Activated T-helper 2 cell treated with anti-CD3 and anti-CD28 coated beads, Interferon-gamma antibody, Interleukin-2, Interleukin-4, amounts not matched to agents 10 μg/mL and 5 μg/mL and 100 μg/mL, durations not matched to agents 14 hours and 24 hours and 36 hours (primary cell): ENCODE data around the gene GAGE10. TPM values are rescaled to one million over a fixed set of nuclear protein-coding genes. Genes with fewer than 3 reads are reported as not detected.
"Not testable (repeated sequence)": the region's sequence is repeated elsewhere in the genome, so short reads cannot be mapped to it uniquely, and the experiment has no call there.

Experiments
- DNase-seq: peaks from one replicate; pipeline ENCODE4 v3.0.0; 2021; ENCODE audit warnings: low spot score
- H3K27ac Mint-ChIP-seq: one replicate; pipeline ENCODE4 v1.8.0; 2021; ENCODE audit warnings: mixed read lengths
- H3K27me3 Mint-ChIP-seq: one replicate; pipeline ENCODE4 v1.8.0; 2021; ENCODE audit warnings: low read depth, mixed read lengths
- H3K36me3 Mint-ChIP-seq: one replicate; pipeline ENCODE4 v1.8.0; 2021; ENCODE audit warnings: low read depth, mixed read lengths
- H3K4me1 Mint-ChIP-seq: one replicate; pipeline ENCODE4 v1.8.0; 2021; ENCODE audit warnings: low read depth, mixed read lengths
- H3K4me3 Mint-ChIP-seq: one replicate; pipeline ENCODE4 v1.8.0; 2021; ENCODE audit warnings: low read depth, mild to moderate bottlenecking, moderate library complexity, mixed read lengths
- H3K9me3 Mint-ChIP-seq: one replicate; pipeline ENCODE4 v1.8.0; 2021; ENCODE audit warnings: mixed read lengths
- intact Hi-C: fragments of 100-400 bp; cut with micrococcal nuclease; formaldehyde crosslinking; loops from one replicate; pipeline ENCODE4 v1.15.1; 2023
- total RNA-seq: library from RNA; stranded (reverse); gene quantifications from 2 replicates; pipeline ENCODE4 v1.2.3, GENCODE V29; 2022

The GAGE10 gene
- total RNA-seq, 1 donor from 2014 or later, result not detected

- intact Hi-C loops, result no loop called here
- Mint-ChIP-seq H3K4me1 (peaks cover 30% of the 10 kb centered on the region), H3K27ac (no peak overlapping the region)
Observed at GRCh38 chrX:49284212-49284611, 19.2 kb upstream of the GAGE10 start.

GRCh38 chrX:49286136-49286535, 17.3 kb upstream of the GAGE10 start:
- H3K4me3 Mint-ChIP-seq, result no peak overlapping the region
- no peaks in the 10 kb centered on the region for H3K9me3 Mint-ChIP-seq
- no peaks in the 10 kb centered on the region for H3K27me3 Mint-ChIP-seq
- no peak overlapping the region for H3K27ac Mint-ChIP-seq
- peaks cover 24% of the 10 kb centered on the region for H3K36me3 Mint-ChIP-seq
- intact Hi-C loops, result no loop called here
- DNase-seq, result no peak
- H3K4me1 Mint-ChIP-seq, result peaks cover 30% of the 10 kb centered on the region

More at GRCh38 chrX:49284212-49284611, 19.2 kb upstream of the GAGE10 start:
- H3K4me3 Mint-ChIP-seq, result no peak overlapping the region
- peaks cover 33% of the 10 kb centered on the region for H3K36me3 Mint-ChIP-seq
- DNase-seq, result no peak
- no peaks in the 10 kb centered on the region for H3K9me3 Mint-ChIP-seq
- no peaks in the 10 kb centered on the region for H3K27me3 Mint-ChIP-seq

GRCh38 chrX:49286581-49286980, 16.9 kb upstream of the GAGE10 start:
- H3K4me3 Mint-ChIP-seq, result no peak overlapping the region
- no peaks in the 10 kb centered on the region for H3K27me3 Mint-ChIP-seq
- H3K36me3 Mint-ChIP-seq, result peaks cover 23% of the 10 kb centered on the region
- peaks cover 30% of the 10 kb centered on the region for H3K4me1 Mint-ChIP-seq
- no peak for DNase-seq
- no peak overlapping the region for H3K27ac Mint-ChIP-seq
- intact Hi-C loops, result no loop called here
- no peaks in the 10 kb centered on the region for H3K9me3 Mint-ChIP-seq

DNA sequence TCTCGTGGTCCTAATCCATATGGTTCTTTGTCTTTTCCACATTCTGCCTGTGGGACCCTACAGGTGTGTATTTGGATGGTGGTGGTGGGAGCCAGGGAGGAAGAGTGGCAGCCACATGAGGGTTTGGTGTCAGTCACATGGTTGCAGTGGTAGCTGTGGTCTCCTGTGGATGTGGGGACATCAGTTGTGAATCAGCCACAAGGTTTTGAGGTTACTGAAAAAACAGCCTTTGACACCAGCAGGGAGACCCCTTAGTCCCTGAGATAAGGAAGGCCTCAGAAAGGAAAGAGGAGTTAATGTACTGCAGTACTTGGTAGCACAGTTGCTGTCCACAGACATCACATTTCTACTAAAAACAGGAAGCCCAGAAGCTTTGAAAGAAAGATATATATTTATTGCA, 15.8 kb upstream of the GAGE10 start:
- DNase-seq, result no peak
- H3K9me3 Mint-ChIP-seq, result no peaks in the 10 kb centered on the region

DNA sequence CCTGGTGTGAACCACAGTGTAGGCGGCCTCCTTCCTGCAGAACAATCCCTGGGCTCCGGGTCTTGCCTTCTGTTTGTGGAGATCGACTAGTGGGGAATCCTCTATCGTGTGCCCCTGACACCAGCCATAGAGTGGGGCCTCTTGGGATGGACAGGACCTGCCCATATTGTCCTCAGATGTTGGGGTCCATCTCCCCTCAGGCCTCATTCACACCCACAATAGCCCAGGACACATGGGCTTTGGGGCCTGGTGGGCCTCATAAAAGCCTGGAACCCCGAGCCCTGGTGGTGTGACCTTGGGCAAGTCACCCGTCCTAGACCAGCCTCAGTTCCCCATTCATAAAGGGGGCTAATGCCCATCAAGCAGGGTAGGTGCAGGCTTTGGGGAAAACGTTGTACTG, 13.2 kb upstream of the GAGE10 start:
- Mint-ChIP-seq H3K27ac (no peak overlapping the region), H3K4me3 (no peak overlapping the region), H3K4me1 (peaks cover 26% of the 10 kb centered on the region), H3K9me3 (no peaks in the 10 kb centered on the region), H3K27me3 (no peaks in the 10 kb centered on the region), H3K36me3 (peaks cover 9% of the 10 kb centered on the region)
- no peak for DNase-seq
- intact Hi-C loops, result no loop called here

More for the DNA sequence above, 15.8 kb upstream of the GAGE10 start:
- intact Hi-C loops, result no loop called here
- H3K36me3 Mint-ChIP-seq, result peaks cover 15% of the 10 kb centered on the region
- H3K27ac Mint-ChIP-seq, result no peak overlapping the region
- no peaks in the 10 kb centered on the region for H3K27me3 Mint-ChIP-seq
- H3K4me1 Mint-ChIP-seq, result peaks cover 29% of the 10 kb centered on the region
- H3K4me3 Mint-ChIP-seq, result no peak overlapping the region

DNA sequence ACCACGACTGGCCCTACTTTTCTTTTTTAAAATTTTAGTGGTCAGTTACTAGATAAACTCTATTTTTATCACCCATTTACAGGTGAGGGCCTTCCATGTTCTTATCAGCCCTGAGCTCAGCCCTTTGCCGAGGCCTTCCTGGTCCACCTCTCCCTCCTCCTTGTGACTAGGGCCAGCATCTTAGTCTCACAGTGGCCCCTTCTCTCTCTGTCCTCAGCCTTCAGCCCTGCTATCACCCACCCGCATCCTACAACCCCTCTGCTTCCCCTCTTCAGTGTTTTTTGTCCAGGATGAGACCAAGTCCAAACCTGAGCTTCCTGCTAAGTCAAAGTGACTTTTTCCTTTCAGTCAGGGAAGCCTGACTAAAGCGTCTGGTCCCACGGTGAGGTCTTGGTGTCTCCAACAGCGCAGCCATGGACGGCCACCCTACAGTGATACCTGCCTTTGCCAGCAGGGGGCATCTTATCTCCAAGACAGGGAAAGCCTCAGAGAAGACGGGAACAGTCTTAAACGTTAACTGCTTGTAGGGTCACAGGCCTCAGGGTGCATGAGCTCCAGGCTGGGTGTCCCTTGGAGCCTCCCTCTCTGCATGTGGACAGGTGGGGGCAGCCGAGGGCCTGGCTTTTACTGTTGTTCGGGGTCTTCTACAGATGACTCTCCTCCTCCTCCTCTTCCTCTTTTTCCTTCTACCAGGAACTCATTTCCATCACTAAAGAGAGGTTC, 11.7 kb upstream of the GAGE10 start:
- H3K4me1 Mint-ChIP-seq, result peaks cover 30% of the 10 kb centered on the region
- H3K9me3 Mint-ChIP-seq, result no peaks in the 10 kb centered on the region
- DNase-seq, result peak; percentile 38
- no peaks in the 10 kb centered on the region for H3K27me3 Mint-ChIP-seq
- H3K36me3 Mint-ChIP-seq, result peaks cover 9% of the 10 kb centered on the region
- no peak overlapping the region for H3K27ac Mint-ChIP-seq
- intact Hi-C loops, result no loop called here
- H3K4me3 Mint-ChIP-seq, result no peak overlapping the region

GRCh38 chrX:49292400-49293362, 10.8 kb upstream of the GAGE10 start:
- Mint-ChIP-seq H3K4me3 (no peak overlapping the region), H3K4me1 (peaks cover 23% of the 10 kb centered on the region), H3K36me3 (peaks cover 2% of the 10 kb centered on the region), H3K9me3 (no peaks in the 10 kb centered on the region), H3K27ac (no peak overlapping the region), H3K27me3 (no peaks in the 10 kb centered on the region)
- intact Hi-C loops, result no loop called here
- no peak for DNase-seq

DNA sequence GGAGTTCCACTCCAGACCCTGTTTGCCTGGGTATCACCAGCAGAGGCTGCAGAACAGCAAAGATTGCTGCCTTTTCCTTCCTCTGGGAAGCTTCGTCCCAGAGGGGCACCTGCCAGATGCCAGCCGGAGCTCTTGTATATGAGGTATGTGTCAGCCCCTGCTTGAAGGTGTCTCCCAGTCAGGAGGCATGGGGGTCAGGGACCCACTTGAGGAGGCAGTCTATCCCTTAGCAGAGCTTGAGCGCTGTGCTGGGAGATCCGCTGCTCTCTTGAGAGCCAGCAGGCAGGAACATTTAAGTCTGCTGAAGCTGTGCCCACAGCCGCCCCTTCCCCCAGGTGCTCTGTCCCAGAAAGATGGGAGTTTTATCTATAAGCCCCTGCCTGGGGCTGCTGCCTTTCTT, 4.2 kb upstream of the GAGE10 start:
- H3K9me3 Mint-ChIP-seq, H3K27ac Mint-ChIP-seq, DNase-seq: not testable (repeated sequence)

GRCh38 chrX:49300703-49301102, 2.7 kb upstream of the GAGE10 start:
- H3K4me3 Mint-ChIP-seq, result no peak overlapping the region
- H3K9me3 Mint-ChIP-seq, result no peaks in the 10 kb centered on the region
- no peaks in the 10 kb centered on the region for H3K36me3 Mint-ChIP-seq
- H3K27me3 Mint-ChIP-seq, result peaks cover under 1% of the 10 kb centered on the region
- H3K27ac Mint-ChIP-seq, result no peak overlapping the region
- intact Hi-C loops, result no loop called here
- H3K4me1 Mint-ChIP-seq, result peaks cover 4% of the 10 kb centered on the region
- no peak for DNase-seq

More for the DNA sequence above, 4.2 kb upstream of the GAGE10 start:
- H3K36me3 Mint-ChIP-seq, H3K4me3 Mint-ChIP-seq, H3K4me1 Mint-ChIP-seq, H3K27me3 Mint-ChIP-seq, intact Hi-C loops: not testable (repeated sequence)

DNA sequence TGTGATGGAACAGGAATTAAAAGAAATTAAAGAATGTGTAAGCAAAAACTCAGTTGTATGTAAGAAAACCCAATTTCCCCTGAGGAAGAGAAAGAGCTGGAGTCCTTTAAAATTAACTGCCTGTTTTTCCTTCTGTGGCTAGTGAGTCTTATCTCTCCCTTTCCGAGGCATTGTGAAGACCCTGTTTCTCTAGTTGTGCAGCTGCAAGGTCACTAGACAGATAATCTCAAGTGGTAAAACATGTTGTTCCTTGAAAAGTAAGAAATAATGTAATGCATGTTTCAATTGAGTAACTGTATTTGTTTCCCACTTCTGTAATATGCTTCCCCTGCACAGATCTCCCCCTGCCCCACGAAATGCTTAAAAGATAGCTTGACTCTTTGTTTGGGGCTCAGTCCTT, 4.3 kb downstream of the GAGE10 start:
- DNase-seq, intact Hi-C loops, H3K9me3 Mint-ChIP-seq, H3K4me3 Mint-ChIP-seq, H3K36me3 Mint-ChIP-seq, H3K27ac Mint-ChIP-seq, H3K27me3 Mint-ChIP-seq: not testable (repeated sequence)
- peaks cover 15% of the 10 kb centered on the region for H3K4me1 Mint-ChIP-seq

GRCh38 chrX:49308604-49309269, 5.3 kb downstream of the GAGE10 start:
- intact Hi-C loops, result no loop called here

GRCh38 chrX:49309401-49309981, 6.0 kb downstream of the GAGE10 start:
- peaks cover 15% of the 10 kb centered on the region for H3K4me1 Mint-ChIP-seq
- no peak for DNase-seq
- H3K9me3 Mint-ChIP-seq, result no peaks in the 10 kb centered on the region
- intact Hi-C loops, result no loop called here
- peak overlapping the region; percentile 79 for H3K4me3 Mint-ChIP-seq
- H3K27ac Mint-ChIP-seq, result peak overlapping the region; percentile 76
- peaks cover 5% of the 10 kb centered on the region for H3K27me3 Mint-ChIP-seq
- no peaks in the 10 kb centered on the region for H3K36me3 Mint-ChIP-seq

More at GRCh38 chrX:49308604-49309269, 5.3 kb downstream of the GAGE10 start:
- Mint-ChIP-seq H3K27me3 (peaks cover 5% of the 10 kb centered on the region), H3K27ac (peak overlapping the region; percentile 76), H3K4me3 (peak overlapping the region; percentile 79), H3K4me1 (peaks cover 15% of the 10 kb centered on the region), H3K9me3 (no peaks in the 10 kb centered on the region), H3K36me3 (no peaks in the 10 kb centered on the region)
- no peak for DNase-seq
